T-helper 9 cell (primary cell): Measurements from ENCODE around the gene PNMA1.
"Not testable (repeated sequence)": the region's sequence is repeated elsewhere in the genome, so short reads cannot be mapped to it uniquely, and the experiment has no call there.

Source experiments
- DNase-seq: peaks from one replicate; pipeline ENCODE4 v3.0.0-alpha.2; 2020

Gene PNMA1

DNA sequence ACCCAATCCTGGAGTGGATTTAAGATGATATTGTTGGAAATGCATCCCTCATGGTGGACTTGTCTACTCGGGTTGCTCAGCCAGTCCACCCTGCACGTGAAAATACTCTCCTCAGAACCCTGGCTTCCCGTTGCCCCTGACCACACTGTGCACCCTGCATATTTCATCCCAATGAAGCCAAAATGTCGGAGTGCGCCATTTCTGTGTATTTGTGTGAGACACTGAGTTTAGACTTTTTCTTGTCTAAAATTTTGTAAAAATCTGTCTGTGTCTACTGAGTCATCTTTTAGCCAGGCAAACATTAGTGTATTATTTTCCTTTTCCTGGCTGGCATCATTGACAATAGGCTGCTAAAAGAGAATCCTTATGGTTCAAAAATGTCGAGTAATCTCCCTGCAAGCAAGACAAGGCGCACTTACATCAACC, 485 bp upstream of the PNMA1 start:
- DNase-seq = no peak

DNA sequence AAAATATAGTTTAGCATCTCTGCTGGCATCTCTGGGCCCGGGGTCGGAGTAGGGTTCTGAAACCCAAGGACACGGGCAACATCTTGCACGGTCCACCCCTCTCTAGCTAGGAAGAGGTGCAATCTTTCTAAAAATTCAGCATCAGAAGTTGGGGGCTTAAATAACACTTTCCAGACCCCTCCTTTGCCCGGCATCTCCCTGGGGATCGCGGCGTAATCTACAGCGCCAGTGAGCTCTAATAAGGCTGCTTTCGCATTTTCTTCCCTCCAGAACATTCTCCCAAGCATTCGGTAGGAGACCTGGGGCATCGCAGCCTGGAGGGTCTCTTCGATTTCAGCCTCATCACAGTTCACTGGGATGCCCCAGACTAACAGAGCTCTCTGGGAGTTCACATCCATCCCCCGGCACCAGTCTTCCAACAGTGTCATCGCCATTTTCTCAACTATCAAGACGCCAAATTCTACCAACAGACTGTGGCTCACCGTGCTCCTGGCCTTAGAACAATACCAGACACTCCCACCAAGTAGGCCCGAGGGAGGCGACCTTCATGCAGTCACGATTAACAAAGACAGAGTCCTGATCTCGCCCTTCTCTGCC, 880 bp downstream of the PNMA1 start:
- no peak for DNase-seq

DNA sequence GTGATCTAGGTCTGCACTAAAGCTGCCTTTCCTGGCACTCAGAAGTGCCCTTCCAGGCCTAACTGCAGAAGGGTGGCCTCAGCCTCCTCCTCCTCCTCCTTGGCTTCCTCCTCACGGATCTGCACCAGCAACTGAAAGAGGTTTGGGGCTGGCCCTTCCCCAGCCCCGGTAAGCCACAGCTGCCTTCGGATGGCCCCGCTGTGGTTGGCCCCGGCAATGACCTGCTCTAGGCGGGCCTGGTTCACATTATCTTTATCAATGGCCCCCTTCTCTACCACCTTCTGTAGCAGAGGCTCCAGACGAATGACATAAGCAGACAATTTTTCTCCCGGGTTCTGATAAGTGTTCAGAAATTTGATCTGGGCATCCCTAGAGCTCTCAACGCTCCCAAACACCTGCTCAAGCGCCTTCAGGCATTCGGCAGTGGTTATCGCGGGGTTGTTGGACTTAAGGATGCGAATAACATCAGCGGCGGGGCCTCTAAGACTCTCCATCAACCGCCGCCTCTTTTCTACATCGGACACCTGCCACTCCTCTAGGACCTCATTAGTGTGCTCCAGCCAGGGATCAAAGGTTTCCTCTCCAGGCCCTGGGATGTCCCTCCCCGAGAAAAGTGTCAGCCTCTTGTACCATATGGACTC, 1.5 kb downstream of the PNMA1 start:
- DNase-seq = no peak

GRCh38 chr14:73712071-73712506, 2.1 kb downstream of the PNMA1 start:
- DNase-seq = no peak

GRCh38 chr14:73710737-73711136, 3.4 kb downstream of the PNMA1 start:
- no peak for DNase-seq

GRCh38 chr14:73709904-73710469, 4.2 kb downstream of the PNMA1 start:
- no peak for DNase-seq

DNA sequence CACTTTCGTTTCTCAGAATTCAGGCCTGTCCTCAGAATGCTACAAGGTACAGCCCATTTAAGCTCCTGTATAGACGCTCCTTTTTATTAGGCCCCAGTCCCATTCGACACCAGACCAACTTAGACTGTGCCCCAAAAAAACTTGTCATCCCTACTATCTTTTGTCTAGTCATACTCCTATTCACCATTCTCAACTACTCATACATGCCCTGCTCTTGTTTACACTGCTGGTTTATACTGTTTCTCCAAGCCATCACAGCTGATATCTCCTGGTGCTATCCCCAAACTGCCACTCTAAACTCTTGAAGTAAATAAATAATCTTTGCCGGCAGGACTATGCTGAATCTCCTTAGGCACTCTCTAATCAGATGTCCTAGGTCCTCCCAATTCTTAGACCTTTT, 6.1 kb downstream of the PNMA1 start:
- not testable (repeated sequence) for DNase-seq

DNA sequence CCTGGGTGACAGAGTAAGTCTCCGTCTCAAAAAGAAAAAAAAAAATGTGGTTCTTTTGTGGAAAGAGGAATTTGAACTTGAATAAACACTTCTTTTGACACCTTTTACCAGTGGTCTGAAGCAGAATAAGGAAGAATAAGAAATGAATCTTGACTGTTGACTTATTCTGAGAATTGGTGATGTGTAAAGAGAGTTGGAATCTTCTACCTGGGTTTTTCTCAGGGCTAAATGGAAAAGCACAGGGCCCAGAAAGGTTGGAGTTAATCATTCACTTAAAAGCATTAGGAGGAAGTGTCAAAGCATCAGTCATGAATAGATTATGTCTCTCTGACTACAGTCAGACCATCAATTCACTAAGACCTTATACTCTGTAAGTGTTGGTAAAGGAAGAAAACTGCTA, 13.9 kb downstream of the PNMA1 start:
- no peak for DNase-seq

GRCh38 chr14:73696466-73697400, 17.5 kb downstream of the PNMA1 start:
- DNase-seq = no peak

DNA sequence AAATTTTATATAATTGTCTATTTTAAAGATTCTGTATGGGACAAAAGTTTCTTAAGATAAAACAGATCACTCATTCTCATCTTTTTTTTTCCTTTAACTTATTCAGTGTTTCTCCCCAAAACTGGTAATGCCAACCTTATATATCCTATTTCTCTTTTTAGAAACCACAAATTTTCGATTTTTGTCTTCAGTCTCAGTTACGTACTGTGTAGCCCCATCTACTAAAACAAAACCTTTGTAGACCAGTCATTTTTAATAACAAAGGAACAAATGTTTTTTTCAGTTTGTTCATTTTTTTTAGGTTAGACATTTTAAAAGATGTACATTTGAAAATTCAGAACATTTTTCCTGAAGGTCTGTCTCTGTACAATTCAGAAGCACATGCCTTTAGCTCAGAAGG, 18.2 kb downstream of the PNMA1 start:
- DNase-seq = no peak

DNA sequence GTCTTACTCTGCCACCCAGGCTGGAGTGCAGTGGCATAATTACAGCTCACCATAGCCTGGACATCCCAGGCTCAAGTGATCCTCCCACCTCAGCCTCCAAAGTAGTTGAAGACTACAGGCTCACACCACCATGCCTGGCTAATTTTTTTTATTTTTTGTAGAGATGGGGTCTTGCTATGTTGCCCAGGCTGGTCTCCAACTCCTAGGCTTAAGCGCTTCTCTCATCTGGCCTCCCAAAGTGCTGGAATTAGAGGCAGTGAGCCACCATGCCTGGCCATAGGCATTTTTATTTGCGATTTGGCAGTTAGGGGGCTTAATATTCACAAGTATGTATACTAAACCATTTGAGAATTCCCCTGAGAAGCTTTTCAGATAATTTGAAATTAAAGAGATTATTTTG, 19.1 kb downstream of the PNMA1 start:
- no peak for DNase-seq

DNA sequence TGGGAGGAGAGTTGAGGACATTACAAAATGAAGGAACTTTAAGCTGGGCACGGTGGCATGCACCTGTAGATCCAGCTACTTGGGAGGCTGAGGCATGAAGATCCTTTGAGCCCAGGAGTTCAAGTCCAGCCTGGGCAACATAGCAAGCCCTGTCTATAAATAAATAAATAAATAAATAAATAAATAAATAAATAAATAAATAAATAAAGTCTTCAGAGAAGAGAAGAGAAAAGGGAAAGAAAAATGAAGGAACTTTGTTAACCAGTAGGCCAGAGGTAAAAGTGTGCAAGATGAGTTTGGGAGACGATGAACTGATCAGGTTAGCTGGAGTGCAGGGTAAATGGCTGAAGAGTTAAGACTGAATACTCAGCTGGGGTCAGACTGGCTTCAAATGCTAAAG, 20.1 kb downstream of the PNMA1 start:
- DNase-seq = no peak

DNA sequence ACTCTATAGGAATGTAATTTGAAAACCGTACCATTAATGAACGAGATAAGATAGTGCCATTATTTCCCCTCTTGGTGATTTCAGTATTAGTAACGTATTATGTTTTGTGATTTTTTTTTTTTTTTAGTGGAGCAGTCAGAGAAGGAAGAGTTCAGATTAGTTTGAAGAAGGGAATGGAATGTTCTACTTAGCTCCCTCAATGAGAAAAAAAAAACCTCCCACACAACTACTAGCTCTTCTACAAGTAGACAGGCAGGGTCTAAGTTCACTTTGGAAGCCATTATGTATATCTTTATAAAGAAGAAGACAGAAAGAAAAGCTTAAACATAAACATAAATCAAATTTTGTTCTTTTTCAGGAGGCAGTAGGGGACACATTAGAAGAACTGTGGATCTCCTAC, 27.3 kb downstream of the PNMA1 start:
- DNase-seq = no peak

DNA sequence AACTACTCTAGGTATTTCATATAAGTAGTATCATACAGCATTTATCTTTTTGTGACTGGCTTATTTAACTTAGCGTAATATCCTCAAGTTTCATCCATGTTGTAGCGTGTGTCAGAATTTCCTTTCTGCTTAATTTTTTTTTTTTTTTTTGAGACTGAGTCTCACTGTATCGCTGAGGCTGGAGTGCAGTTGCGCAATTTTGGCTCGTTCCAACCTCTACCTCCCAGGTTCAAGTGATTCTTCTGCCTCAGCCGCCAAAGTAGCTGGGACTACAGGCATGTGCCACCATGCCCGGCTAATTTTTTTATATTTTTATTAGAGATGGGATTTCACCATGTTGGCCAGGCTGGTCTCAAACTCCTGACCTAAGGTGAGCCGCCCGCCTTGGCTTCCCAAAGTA, 28.9 kb downstream of the PNMA1 start:
- DNase-seq = no peak

DNA sequence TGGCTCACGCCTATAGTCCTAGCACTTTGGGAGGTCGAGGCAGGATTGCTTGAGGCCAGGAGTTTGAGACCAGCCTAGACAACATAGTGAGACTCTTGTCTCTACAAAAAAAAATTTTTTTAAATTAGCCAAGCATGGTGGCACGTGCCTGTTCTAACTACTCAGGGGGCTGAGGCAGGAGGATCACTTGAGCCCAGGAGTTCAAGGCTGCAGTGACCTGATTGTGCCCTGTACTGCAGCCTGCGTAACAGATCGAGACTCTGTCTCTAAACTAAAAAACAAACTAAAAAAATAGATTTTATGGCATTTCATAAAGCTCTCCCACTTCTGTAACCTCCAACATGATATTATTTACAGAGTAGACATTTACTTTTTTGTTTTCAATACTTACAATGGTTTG, 29.6 kb downstream of the PNMA1 start:
- no peak for DNase-seq

GRCh38 chr14:73680821-73681220, 33.4 kb downstream of the PNMA1 start:
- no peak for DNase-seq

GRCh38 chr14:73678698-73679097, 35.5 kb downstream of the PNMA1 start:
- DNase-seq = no peak

GRCh38 chr14:73674986-73675385, 39.2 kb downstream of the PNMA1 start:
- DNase-seq = no peak

GRCh38 chr14:73667854-73668253, 46.3 kb downstream of the PNMA1 start:
- DNase-seq = no peak

DNA sequence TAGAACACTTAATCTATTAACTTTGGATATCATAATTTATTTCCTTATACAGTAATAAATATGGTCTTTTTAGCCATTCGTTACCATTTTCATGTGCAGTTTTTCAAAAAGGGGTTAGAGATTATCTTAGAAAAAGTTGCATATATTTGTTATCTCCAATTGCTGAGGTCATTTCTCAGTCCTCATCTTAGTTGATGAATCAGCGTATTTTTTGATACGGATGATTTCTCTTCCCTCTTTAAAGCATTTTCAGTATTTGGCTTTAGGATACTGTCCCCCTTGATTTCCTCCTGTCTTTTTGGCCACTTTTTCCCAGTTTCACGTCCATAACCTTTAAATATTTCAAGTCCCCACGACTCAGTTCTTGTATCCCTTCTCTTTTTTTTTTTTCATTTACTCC, 47.6 kb downstream of the PNMA1 start:
- DNase-seq = no peak

- no peak for DNase-seq
Measured at GRCh38 chr14:73665130-73665529, 49.1 kb downstream of the PNMA1 start.

- no peak for DNase-seq
Measured at GRCh38 chr14:73663548-73664212, 50.5 kb downstream of the PNMA1 start.

DNA sequence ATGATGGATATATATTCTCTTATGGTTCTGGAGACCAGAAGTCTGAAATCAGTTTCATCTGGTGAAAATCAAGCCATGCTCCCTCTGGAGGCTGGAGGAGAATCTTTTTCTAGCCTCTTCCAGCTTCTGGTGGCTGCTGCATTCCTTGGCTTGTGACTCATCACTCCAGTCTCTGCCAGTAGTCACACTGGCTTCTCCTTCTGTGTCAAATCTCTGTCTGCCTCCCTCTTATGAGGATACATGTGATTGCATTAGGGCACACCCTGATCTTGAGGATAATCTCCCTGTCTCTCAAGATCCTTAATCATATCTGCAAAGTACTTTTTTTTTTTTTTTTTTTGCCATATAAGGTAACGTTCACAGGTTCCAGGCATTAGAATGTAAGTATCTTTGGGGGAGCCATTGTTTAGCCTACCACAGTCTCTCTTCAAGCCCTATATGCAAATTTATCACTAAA, 51.7 kb downstream of the PNMA1 start:
- no peak for DNase-seq
